GM12864 (cell line): ENCODE results near the gene EPHB2.

Source experiments
- DNase-seq: peaks from one replicate; pipeline ENCODE4 v3.0.0-alpha.2; 2011; ENCODE audit warnings: low read depth
- H3K4me3 ChIP-seq: 2 replicates; pipeline ENCODE4 v1.5.1; 2011; ENCODE audit warnings: mild to moderate bottlenecking, low read depth, low read length, control low read depth
- CTCF ChIP-seq: IDR thresholded peaks from 2 replicates; pipeline ENCODE4 v1.5.1; 2011; ENCODE audit warnings: low read depth, mild to moderate bottlenecking, moderate library complexity, low read length, control low read depth, inconsistent platforms; ENCODE audit errors: missing control alignments

EPHB2 gene

GRCh38 chr1:22969304-22969709, 258.7 kb downstream of the EPHB2 start:
- DNase-seq: no peak
- H3K4me3 ChIP-seq: no peak overlapping the region
- TF ChIP-seq CTCF: no peak

DNA sequence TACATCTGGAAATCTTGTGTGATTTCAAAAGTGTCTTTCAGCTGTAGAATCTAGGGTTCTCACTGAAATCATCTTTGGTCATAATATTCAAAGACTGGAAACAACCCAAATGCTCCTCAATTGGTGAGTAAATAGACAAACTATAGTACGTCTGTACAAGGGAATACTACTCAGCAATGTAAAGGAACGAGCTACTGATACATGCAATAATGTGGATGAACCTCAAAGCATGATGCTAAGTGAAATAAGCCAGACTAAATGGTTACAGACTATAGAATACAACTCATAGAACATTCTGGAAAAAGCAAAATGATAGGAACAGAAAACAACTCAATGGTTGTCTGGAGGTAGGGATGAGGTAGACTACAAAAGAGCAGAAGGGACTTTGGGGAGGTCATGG, 259.5 kb downstream of the EPHB2 start:
- TF ChIP-seq CTCF: no peak
- H3K4me3 ChIP-seq: no peak overlapping the region
- DNase-seq: no peak
